Central memory CD8-positive, alpha-beta T cell (primary cell): ENCODE results near the gene MMRN2.

Experiments
- ATAC-seq: fragments of 150-1000 bp; cut with Tn5 transposase; replicated peaks from 2 replicates; pipeline ENCODE4 v1.10.0; 2022; ENCODE audit warnings: mild to moderate bottlenecking, moderate FRiP score, moderate number of reproducible peaks; ENCODE audit not compliant: poor library complexity, severe bottlenecking; ENCODE audit errors: extremely low read depth
- DNase-seq, 2 donors: peaks; one replicate each; pipeline ENCODE4 v3.0.0; 2021; ENCODE audit warnings: low spot score in 2 of 2
- H3K27ac Mint-ChIP-seq: one replicate; pipeline ENCODE4 v1.8.0; 2022; ENCODE audit warnings: low read depth, mild to moderate bottlenecking, moderate library complexity, mixed read lengths
- H3K27me3 Mint-ChIP-seq: one replicate; pipeline ENCODE4 v1.8.0; 2022; ENCODE audit warnings: mixed read lengths
- H3K36me3 Mint-ChIP-seq: one replicate; pipeline ENCODE4 v1.8.0; 2022; ENCODE audit warnings: mild to moderate bottlenecking, moderate library complexity, mixed read lengths; ENCODE audit not compliant: insufficient read depth
- H3K4me1 Mint-ChIP-seq: one replicate; pipeline ENCODE4 v1.8.0; 2022; ENCODE audit warnings: mixed read lengths
- H3K4me3 Mint-ChIP-seq: one replicate; pipeline ENCODE4 v1.8.0; 2022; ENCODE audit warnings: mild to moderate bottlenecking, moderate library complexity, mixed read lengths
- H3K9me3 Mint-ChIP-seq: one replicate; pipeline ENCODE4 v1.8.0; 2022; ENCODE audit warnings: mixed read lengths

Gene MMRN2

DNA sequence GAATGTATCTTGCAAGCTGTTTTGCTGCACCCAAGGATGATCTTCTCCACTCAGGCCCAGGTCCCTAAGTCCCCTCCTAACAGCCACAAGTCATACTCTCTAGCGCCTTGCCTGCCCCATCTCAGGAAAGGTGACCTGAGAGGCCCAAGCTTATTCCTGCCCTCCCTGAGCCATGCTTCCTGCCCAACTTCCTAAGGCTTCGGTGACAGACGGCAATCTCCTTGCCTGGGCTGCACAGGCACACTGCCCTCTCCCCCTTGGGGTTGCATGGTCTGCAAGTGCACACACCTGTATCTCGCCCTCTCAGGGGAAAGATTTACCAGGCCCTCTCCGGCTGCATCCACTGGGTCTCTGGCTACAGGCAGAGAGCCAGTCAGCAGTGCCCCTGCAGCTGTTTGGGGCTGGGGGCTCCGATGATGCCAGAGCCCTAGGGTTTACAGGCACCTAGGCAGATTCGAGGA, 10.1 kb upstream of the MMRN2 start:
- H3K36me3 Mint-ChIP-seq: peaks cover 12% of the 10 kb centered on the region
- no peaks in the 10 kb centered on the region for H3K9me3 Mint-ChIP-seq
- no peak overlapping the region for H3K4me3 Mint-ChIP-seq
- H3K27me3 Mint-ChIP-seq: no peaks in the 10 kb centered on the region
- H3K27ac Mint-ChIP-seq: no peak overlapping the region
- peaks cover 28% of the 10 kb centered on the region for H3K4me1 Mint-ChIP-seq
- ATAC-seq (no peak), DNase-seq (no peak)

- Mint-ChIP-seq H3K27me3 (no peaks in the 10 kb centered on the region), H3K4me3 (peak overlapping the region; percentile 19), H3K36me3 (peaks cover 8% of the 10 kb centered on the region), H3K27ac (no peak overlapping the region), H3K4me1 (peaks cover 20% of the 10 kb centered on the region), H3K9me3 (no peaks in the 10 kb centered on the region)
- no peak for DNase-seq
- ATAC-seq: no peak
These were observed 8.7 kb upstream of the MMRN2 start for GRCh38 chr10:86965986-86966654.

DNA sequence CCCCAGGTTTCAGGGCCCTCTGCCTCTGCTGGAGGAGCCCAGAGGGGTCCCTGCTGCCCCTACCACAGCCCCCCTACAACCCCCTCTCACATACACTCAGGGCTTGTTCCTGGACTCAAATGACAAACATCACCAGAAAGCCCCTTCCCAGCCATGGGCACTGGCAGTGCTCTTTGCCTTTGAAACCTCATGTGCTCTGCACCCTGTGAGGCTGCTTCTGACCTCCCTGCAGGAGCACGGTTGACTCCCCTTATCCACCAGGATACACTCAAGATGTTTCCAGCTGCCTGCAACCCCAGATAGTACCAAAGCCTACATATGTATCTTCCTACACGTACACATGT, 7.4 kb upstream of the MMRN2 start:
- Mint-ChIP-seq H3K4me1 (peaks cover 20% of the 10 kb centered on the region), H3K36me3 (peaks cover 5% of the 10 kb centered on the region), H3K4me3 (no peak overlapping the region), H3K9me3 (no peaks in the 10 kb centered on the region), H3K27me3 (no peaks in the 10 kb centered on the region), H3K27ac (no peak overlapping the region)
- no peak for ATAC-seq
- no peak for DNase-seq

- no peak overlapping the region for H3K4me3 Mint-ChIP-seq
- H3K27me3 Mint-ChIP-seq: no peaks in the 10 kb centered on the region
- H3K27ac Mint-ChIP-seq: no peak overlapping the region
- no peak for ATAC-seq
- DNase-seq: no peak
- H3K9me3 Mint-ChIP-seq: no peaks in the 10 kb centered on the region
- H3K36me3 Mint-ChIP-seq: peaks cover 5% of the 10 kb centered on the region
- peaks cover 20% of the 10 kb centered on the region for H3K4me1 Mint-ChIP-seq
These were observed 6.8 kb upstream of the MMRN2 start for GRCh38 chr10:86964061-86964846.

DNA sequence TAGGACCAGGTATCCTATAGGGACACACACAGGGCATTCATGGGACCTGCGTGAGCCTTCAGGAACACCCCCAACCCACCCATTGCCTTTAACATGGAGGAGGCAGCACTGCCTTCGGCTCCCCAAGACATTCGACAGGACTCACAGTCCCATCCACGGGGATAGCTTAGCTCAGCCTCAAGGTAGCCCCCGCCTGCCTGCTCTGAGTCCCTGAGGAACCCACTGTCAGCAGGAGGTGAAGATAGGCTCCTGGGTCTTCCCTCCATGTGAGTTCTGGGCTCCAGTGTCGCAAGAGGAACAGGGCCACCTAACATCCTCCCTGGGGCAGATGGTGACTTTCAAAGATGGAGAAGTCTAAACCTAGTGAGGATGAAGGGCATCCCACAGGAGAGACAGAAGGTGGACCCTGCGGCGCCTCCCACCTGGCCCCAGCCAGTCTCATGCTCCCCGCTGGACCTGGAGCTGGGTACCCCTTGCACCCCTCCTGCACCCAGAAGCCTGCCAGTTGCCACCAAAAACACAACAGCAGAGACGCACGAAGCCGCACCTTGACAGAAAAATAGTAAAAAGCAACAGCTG, 6.0 kb upstream of the MMRN2 start:
- Mint-ChIP-seq H3K27ac (no peak overlapping the region), H3K4me1 (peaks cover 20% of the 10 kb centered on the region), H3K36me3 (peaks cover 5% of the 10 kb centered on the region), H3K9me3 (no peaks in the 10 kb centered on the region), H3K27me3 (no peaks in the 10 kb centered on the region), H3K4me3 (no peak overlapping the region)
- no peak for DNase-seq
- ATAC-seq: no peak

GRCh38 chr10:86962981-86963310, 5.5 kb upstream of the MMRN2 start:
- Mint-ChIP-seq H3K4me1 (peaks cover 20% of the 10 kb centered on the region), H3K27ac (no peak overlapping the region), H3K4me3 (no peak overlapping the region), H3K27me3 (no peaks in the 10 kb centered on the region), H3K9me3 (no peaks in the 10 kb centered on the region), H3K36me3 (peaks cover 5% of the 10 kb centered on the region)
- DNase-seq: no peak
- no peak for ATAC-seq

DNA sequence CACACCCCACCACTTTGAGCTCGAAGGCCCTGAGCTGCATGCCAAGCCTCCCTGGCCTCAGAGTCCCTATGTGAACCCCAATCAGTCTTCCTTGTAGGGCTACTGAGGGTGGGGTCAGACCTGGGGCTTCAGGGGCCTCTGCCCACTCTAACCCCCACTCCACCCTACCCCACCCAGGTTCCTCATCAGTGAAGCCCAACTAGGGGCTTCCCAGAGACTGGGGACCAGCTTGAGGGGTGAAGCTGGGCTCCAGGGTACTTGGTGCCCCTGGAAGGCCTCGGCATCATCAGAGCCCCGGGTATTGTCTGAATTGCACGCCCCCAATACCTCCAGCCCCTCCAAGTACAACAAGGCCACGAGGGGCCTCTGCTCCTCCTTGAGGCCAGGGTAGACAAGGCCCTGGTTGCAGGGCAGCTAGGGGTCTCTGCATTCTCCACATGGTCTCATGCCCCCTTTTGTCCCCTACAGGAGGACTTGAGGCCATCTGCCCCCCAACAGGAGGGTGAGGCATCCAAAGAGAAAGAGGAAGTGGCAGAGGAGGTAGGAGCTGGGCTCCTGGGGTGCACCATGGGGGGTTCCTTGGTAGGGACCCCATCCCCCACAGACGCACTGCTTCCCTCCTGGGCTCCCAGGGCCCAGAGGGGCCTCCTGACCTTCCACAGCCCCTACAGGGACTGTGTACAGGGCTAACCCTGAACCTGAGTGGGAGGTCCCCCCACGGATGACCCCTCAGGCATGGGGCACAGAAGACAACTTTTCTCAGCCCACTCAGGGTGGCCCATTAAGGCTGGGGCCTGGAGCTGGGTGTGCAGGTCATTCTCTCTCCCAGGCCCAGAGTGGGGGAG, 4.9 kb upstream of the MMRN2 start:
- H3K4me3 Mint-ChIP-seq: no peak overlapping the region
- no peak overlapping the region for H3K27ac Mint-ChIP-seq

GRCh38 chr10:86961481-86962091, 4.2 kb upstream of the MMRN2 start:
- Mint-ChIP-seq H3K27me3 (no peaks in the 10 kb centered on the region), H3K9me3 (no peaks in the 10 kb centered on the region), H3K4me3 (no peak overlapping the region), H3K27ac (no peak overlapping the region), H3K36me3 (peaks cover 2% of the 10 kb centered on the region), H3K4me1 (peaks cover 15% of the 10 kb centered on the region)
- DNase-seq (no peak), ATAC-seq (no peak)

More for the DNA sequence above, 4.9 kb upstream of the MMRN2 start:
- Mint-ChIP-seq H3K27me3 (no peaks in the 10 kb centered on the region), H3K9me3 (no peaks in the 10 kb centered on the region), H3K36me3 (peaks cover 2% of the 10 kb centered on the region), H3K4me1 (peaks cover 17% of the 10 kb centered on the region)
- no peak for ATAC-seq
- no peak for DNase-seq

- Mint-ChIP-seq H3K36me3 (peaks cover 2% of the 10 kb centered on the region), H3K9me3 (no peaks in the 10 kb centered on the region), H3K27me3 (no peaks in the 10 kb centered on the region), H3K27ac (no peak overlapping the region), H3K4me3 (no peak overlapping the region), H3K4me1 (peaks cover 9% of the 10 kb centered on the region)
- DNase-seq (no peak), ATAC-seq (no peak)
These were observed 3.5 kb upstream of the MMRN2 start for GRCh38 chr10:86960863-86961434.

DNA sequence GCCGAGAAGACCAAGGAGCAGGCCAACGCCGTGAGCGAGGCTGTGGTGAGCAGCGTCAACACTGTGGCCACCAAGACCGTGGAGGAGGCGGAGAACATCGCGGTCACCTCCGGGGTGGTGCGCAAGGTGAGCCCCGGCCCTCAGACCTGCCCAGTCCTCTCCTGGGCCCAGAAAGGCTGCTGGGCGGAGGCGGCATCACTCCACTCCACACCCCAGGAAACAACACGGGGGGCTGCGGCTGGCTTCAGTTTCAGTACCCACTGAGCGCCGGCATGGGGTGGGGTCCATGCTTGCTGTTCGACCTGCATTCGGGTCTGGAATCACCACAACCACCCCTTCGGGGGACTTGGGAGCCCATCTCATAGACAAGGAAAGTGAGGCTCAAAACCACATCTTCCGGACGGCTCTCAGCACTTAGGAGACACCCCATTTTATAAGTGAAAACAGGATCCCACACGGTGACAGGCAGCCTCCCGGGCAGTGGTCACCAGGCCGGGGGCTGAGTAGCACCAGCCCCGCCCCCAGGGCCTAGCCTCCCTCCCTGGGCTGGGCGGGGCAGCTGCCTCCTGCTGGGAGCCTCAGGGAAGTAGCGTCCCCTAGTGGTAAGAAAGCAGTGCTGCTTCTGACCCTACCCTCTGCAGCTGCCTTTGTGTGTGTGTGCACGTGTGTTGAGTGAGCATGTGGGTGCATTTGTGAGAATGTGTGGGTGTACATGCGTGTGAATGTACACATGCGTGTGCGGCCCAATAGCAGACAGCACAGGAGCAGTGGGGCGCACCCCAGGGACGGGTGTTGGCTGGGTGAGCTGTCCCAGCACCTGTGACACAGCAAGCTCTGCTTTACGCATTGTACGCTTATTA, 2.8 kb upstream of the MMRN2 start:
- ATAC-seq: peak; percentile 32
- no peak overlapping the region for H3K4me3 Mint-ChIP-seq
- no peaks in the 10 kb centered on the region for H3K9me3 Mint-ChIP-seq
- peaks cover 4% of the 10 kb centered on the region for H3K4me1 Mint-ChIP-seq
- no peak for DNase-seq
- no peaks in the 10 kb centered on the region for H3K27me3 Mint-ChIP-seq
- H3K36me3 Mint-ChIP-seq: peaks cover 2% of the 10 kb centered on the region
- no peak overlapping the region for H3K27ac Mint-ChIP-seq

- H3K4me1 Mint-ChIP-seq: peaks cover 4% of the 10 kb centered on the region
- no peak overlapping the region for H3K27ac Mint-ChIP-seq
- H3K27me3 Mint-ChIP-seq: no peaks in the 10 kb centered on the region
- no peak overlapping the region for H3K4me3 Mint-ChIP-seq
- H3K9me3 Mint-ChIP-seq: no peaks in the 10 kb centered on the region
- H3K36me3 Mint-ChIP-seq: no peaks in the 10 kb centered on the region
- DNase-seq (no peak), ATAC-seq (no peak)
These were observed 2.3 kb upstream of the MMRN2 start for GRCh38 chr10:86959737-86960002.
